ENCODE results near the gene PRR13. TPM values are rescaled to one million over a fixed set of nuclear protein-coding genes. Genes with fewer than 3 reads are reported as not detected.

PRR13 gene
- total RNA-seq, 1 donor from 2014 or later, result 106 TPM

DNA sequence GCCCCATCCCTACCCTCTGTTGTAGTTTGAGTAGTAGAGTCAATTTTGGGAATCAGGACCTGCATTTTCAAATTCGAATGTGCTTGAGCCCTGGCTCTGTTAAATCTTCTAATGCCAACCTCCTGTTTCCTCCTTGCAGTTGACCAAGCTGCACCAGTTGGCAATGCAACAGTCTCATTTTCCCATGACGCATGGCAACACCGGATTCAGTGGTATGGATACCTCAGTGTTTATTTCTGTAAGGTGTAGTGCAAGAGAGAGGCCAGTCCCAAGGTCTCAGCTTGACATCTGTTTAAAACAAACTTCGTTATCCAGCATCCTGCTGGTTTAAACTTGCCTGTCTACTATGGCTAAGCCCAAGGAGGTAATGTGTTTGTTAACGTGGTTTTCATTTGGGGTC lies 25.5 kb downstream of the PRR13 start:
- Mint-ChIP-seq H3K27ac (no peak overlapping the region), H3K9me3 (ENCODE audit: low read depth) (no peaks in the 10 kb centered on the region), H3K27me3 (no peaks in the 10 kb centered on the region), H3K4me3 (ENCODE audit: low read depth) (no peak overlapping the region), H3K36me3 (ENCODE audit: insufficient read depth) (peaks cover 51% of the 10 kb centered on the region), H3K4me1 (ENCODE audit: low read depth) (peaks cover 5% of the 10 kb centered on the region)
- DNase-seq (ENCODE audit: low spot score, unreplicated experiment), result no peak
- TF ChIP-seq, protein P1, sequence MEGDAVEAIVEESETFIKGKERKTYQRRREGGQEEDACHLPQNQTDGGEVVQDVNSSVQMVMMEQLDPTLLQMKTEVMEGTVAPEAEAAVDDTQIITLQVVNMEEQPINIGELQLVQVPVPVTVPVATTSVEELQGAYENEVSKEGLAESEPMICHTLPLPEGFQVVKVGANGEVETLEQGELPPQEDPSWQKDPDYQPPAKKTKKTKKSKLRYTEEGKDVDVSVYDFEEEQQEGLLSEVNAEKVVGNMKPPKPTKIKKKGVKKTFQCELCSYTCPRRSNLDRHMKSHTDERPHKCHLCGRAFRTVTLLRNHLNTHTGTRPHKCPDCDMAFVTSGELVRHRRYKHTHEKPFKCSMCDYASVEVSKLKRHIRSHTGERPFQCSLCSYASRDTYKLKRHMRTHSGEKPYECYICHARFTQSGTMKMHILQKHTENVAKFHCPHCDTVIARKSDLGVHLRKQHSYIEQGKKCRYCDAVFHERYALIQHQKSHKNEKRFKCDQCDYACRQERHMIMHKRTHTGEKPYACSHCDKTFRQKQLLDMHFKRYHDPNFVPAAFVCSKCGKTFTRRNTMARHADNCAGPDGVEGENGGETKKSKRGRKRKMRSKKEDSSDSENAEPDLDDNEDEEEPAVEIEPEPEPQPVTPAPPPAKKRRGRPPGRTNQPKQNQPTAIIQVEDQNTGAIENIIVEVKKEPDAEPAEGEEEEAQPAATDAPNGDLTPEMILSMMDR (IDR thresholded peaks at IDR 0.05; ENCODE audit: unreplicated experiment), result no peak

DNA sequence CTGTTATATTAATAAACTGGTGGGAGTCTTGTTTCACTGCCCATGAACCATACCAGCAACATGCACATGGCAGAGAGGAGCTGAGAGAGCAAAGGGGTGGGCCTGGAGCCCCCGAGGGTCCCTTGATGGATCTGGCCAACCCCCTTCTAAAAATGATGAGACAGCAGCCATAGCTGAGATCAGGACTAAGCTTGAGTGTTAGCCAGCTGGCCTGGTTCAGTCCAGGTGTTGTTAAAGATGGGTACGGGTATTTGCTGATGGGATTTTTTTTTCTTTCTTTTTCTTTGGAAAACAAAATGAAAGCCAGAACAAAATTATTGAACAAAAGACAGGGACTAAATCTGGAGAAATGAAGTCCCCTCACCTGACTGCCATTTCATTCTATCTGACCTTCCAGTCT lies 26.3 kb downstream of the PRR13 start:
- Mint-ChIP-seq H3K36me3 (ENCODE audit: insufficient read depth) (peaks cover 48% of the 10 kb centered on the region), H3K4me3 (ENCODE audit: low read depth) (no peak overlapping the region), H3K9me3 (ENCODE audit: low read depth) (no peaks in the 10 kb centered on the region), H3K27ac (peak overlapping the region; percentile 33), H3K4me1 (ENCODE audit: low read depth) (peaks cover 5% of the 10 kb centered on the region), H3K27me3 (no peaks in the 10 kb centered on the region)
- TF ChIP-seq, protein P1 (IDR thresholded peaks at IDR 0.05; ENCODE audit: unreplicated experiment), result no peak
- no peak for DNase-seq (ENCODE audit: low spot score, unreplicated experiment)

DNA sequence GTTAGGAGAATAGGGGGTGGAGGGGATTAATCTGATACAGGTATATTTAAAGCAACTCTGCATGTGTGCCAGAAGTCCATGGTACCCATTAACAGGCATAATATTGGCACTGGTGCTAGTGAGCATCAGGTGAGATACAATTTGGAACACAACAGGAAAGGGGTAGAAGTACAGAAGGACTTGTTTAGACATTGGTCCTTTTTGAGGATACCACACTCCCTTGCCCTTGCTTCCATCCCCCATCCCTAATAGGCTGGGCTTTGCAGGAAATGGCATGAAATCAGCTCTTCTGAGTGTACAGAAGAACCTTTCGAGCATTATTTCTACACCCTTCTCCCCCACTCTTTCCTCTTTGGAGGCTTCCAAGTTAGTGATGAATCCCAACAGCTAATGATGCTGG lies 26.7 kb downstream of the PRR13 start:
- no peaks in the 10 kb centered on the region for H3K9me3 Mint-ChIP-seq (ENCODE audit: low read depth)
- H3K27me3 Mint-ChIP-seq, result no peaks in the 10 kb centered on the region
- H3K4me1 Mint-ChIP-seq (ENCODE audit: low read depth), result peaks cover 5% of the 10 kb centered on the region
- no peak overlapping the region for H3K27ac Mint-ChIP-seq
- no peak for DNase-seq (ENCODE audit: low spot score, unreplicated experiment)
- TF ChIP-seq, protein P1 (IDR thresholded peaks at IDR 0.05; ENCODE audit: unreplicated experiment), result no peak
- H3K4me3 Mint-ChIP-seq (ENCODE audit: low read depth), result no peak overlapping the region
- H3K36me3 Mint-ChIP-seq (ENCODE audit: insufficient read depth), result peaks cover 46% of the 10 kb centered on the region

DNA sequence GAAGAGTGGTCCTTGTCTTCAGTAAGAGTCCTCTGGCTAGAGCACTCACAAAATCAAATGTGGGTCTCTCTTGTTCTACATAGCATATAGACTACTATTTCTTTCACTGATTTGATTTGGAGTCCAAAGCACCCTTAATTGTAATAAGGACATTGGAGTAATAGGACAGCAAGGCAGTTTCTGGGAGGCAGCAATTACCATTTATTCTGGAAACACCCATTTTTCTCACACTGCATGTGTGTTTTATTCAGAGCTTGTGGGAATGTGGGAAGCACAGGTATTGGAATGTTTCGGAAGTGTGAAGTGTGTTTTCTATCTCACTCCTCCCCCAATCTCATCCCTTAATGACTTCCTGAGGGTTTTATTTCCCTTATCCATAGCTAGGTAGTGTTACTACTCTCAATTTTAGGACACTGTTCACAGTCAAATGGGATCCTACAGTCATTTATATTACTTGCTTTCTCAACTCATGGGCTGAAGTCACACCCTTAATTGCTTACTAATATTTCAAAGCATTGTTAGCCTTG lies 30.6 kb downstream of the PRR13 start:
- Mint-ChIP-seq H3K9me3 (ENCODE audit: low read depth) (no peaks in the 10 kb centered on the region), H3K4me1 (ENCODE audit: low read depth) (peaks cover 15% of the 10 kb centered on the region), H3K4me3 (ENCODE audit: low read depth) (no peak overlapping the region), H3K27me3 (no peaks in the 10 kb centered on the region), H3K27ac (peak overlapping the region; percentile 75), H3K36me3 (ENCODE audit: insufficient read depth) (peaks cover 48% of the 10 kb centered on the region)
- no peak for DNase-seq (ENCODE audit: low spot score, unreplicated experiment)
- TF ChIP-seq, protein P1 (IDR thresholded peaks at IDR 0.05; ENCODE audit: unreplicated experiment), result no peak

DNA sequence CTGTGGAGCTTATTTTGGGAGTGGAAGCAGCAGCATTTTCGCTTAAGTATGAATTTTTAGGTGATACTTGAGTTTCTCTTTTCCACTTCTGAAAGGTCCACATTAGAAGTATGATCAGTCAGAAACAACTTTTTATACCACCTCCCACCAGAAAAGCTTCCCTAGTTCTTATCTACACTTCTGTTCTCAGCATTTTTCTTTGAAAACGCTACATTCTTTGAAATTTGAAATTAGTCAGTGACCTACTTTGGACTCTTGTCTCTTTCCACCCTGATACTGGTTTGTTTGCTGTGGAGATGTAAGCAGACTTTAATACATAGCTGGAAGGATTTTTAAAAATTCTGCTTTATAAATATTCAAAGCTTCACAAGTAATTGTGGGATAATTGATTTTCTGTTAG lies 32.5 kb downstream of the PRR13 start:
- DNase-seq (ENCODE audit: low spot score, unreplicated experiment), result no peak
- no peak overlapping the region for H3K4me3 Mint-ChIP-seq (ENCODE audit: low read depth)
- H3K4me1 Mint-ChIP-seq (ENCODE audit: low read depth), result peaks cover 15% of the 10 kb centered on the region

More for the DNA sequence above, 32.5 kb downstream of the PRR13 start:
- H3K27me3 Mint-ChIP-seq, result no peaks in the 10 kb centered on the region
- H3K27ac Mint-ChIP-seq, result peak overlapping the region; percentile 15
- peaks cover 42% of the 10 kb centered on the region for H3K36me3 Mint-ChIP-seq (ENCODE audit: insufficient read depth)
- no peaks in the 10 kb centered on the region for H3K9me3 Mint-ChIP-seq (ENCODE audit: low read depth)
- TF ChIP-seq, protein P1 (IDR thresholded peaks at IDR 0.05; ENCODE audit: unreplicated experiment), result no peak

Data from progenitor cell of endocrine pancreas (in vitro differentiated cells).